ENCODE results near the gene LRRC8D.

Gene LRRC8D

GRCh38 chr1:89905395-89906058 is 84.7 kb downstream of the LRRC8D start:
- DNase-seq = no peak
- Histone ChIP-seq H3K36me3 (no peaks in the 10 kb centered on the region), H3K27me3 (ENCODE audit: insufficient read depth, low read depth, severe bottlenecking) (no peaks in the 10 kb centered on the region), H3K9me3 (ENCODE audit: severe bottlenecking) (no peaks in the 10 kb centered on the region), H3K4me3 (ENCODE audit: low read depth, low read length) (no peak overlapping the region), H3K27ac (no peak overlapping the region)
- TF ChIP-seq CTCF (IDR thresholded peaks at IDR 0.05; ENCODE audit: low read depth, low read length) = no peak

GRCh38 chr1:89906088-89906487 is 85.3 kb downstream of the LRRC8D start:
- no peak for DNase-seq
- Histone ChIP-seq H3K9me3 (ENCODE audit: severe bottlenecking) (no peaks in the 10 kb centered on the region), H3K27ac (no peak overlapping the region), H3K4me3 (ENCODE audit: low read depth, low read length) (no peak overlapping the region), H3K27me3 (ENCODE audit: insufficient read depth, low read depth, severe bottlenecking) (no peaks in the 10 kb centered on the region), H3K36me3 (no peaks in the 10 kb centered on the region)
- no peak for TF ChIP-seq CTCF (IDR thresholded peaks at IDR 0.05; ENCODE audit: low read depth, low read length)

DNA sequence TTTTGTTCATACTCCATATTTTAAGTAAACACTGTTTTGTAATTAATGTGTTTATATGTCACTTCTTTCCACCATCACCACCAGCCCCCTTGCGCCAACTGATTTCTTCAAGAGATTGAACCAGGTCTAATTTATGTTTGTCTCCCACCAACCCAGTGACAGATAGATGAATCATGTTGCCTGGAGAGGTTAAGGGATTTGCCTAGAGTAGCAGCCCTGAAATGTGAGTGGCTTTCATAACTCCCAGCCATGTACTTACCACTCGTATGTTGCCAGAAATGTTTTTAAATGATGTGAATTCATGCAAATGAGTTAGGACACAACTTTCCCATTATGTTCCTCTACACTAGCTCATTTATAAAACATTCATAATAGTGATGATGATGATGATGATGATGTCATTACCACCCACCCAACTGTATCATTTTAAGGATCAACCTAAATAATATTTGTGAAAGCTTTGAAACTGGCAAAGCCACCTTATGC is 86.9 kb downstream of the LRRC8D start:
- no peak for DNase-seq
- H3K9me3 ChIP-seq (ENCODE audit: severe bottlenecking) = no peaks in the 10 kb centered on the region
- H3K27ac ChIP-seq = no peak overlapping the region
- H3K27me3 ChIP-seq (ENCODE audit: insufficient read depth, low read depth, severe bottlenecking) = no peaks in the 10 kb centered on the region
- no peaks in the 10 kb centered on the region for H3K36me3 ChIP-seq
- H3K4me3 ChIP-seq (ENCODE audit: low read depth, low read length) = no peak overlapping the region
- no peak for TF ChIP-seq CTCF (IDR thresholded peaks at IDR 0.05; ENCODE audit: low read depth, low read length)

DNA sequence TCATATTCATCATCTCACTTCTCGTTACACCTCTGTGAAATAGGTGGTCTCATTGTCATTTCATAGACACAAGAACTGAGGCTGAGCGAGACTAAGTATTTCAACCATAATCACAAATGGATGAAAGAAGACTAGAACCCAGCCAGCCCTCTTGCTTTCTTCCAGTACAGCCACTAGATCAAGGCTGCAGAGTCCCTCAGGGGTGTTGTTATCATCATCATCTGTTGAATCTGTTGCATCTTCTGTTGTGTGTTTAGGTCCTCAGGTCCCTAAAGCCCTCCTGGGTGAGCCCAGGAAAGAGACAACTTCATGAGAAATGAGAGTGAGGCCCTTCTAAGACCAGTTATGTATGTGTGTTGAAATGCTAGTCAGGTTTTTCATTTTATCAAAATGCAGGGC is 87.4 kb downstream of the LRRC8D start:
- Histone ChIP-seq H3K4me3 (ENCODE audit: low read depth, low read length) (no peak overlapping the region), H3K27ac (no peak overlapping the region), H3K36me3 (no peaks in the 10 kb centered on the region), H3K9me3 (ENCODE audit: severe bottlenecking) (no peaks in the 10 kb centered on the region), H3K27me3 (ENCODE audit: insufficient read depth, low read depth, severe bottlenecking) (no peaks in the 10 kb centered on the region)
- TF ChIP-seq CTCF (IDR thresholded peaks at IDR 0.05; ENCODE audit: low read depth, low read length) = no peak
- DNase-seq = no peak

DNA sequence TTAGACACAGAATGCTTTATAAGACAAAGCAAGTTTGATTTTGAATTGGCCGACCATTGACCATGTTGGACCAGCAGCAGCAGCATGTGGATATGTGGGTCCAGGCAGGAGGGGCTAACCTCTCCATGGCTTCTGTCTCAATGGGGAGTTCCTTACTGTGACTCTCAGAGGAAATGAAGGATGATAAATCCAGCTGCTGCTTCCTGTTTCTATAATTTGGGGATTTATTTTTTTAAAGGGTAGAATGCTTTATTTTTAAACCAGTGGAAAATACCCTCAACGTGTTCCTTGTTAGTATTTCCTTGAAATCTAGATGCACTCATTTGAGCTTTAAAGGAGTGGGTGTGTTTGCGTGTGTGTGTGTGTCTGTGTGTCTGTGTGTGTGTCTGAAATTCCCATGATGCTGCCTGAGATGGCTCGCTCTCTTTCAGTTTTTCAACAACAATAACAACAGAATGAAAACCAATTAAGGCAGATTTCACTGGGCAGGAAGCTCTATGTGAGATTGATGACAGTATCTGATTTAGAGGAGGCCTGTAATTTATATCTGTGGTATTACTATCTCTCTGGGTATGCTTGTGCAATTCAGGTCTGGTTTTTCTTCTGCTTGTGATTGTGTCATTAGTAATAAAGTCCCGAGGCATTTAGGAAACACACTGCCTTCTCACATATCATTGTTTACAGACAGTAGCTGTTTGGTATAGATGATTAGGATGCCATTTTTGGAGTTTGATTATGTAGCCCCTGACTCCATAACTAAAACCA is 88.0 kb downstream of the LRRC8D start:
- Histone ChIP-seq H3K9me3 (ENCODE audit: severe bottlenecking) (no peaks in the 10 kb centered on the region), H3K27ac (no peak overlapping the region), H3K4me3 (ENCODE audit: low read depth, low read length) (no peak overlapping the region), H3K36me3 (no peaks in the 10 kb centered on the region), H3K27me3 (ENCODE audit: insufficient read depth, low read depth, severe bottlenecking) (no peaks in the 10 kb centered on the region)
- TF ChIP-seq CTCF (IDR thresholded peaks at IDR 0.05; ENCODE audit: low read depth, low read length) = no peak
- no peak for DNase-seq

Data from WERI-Rb-1 (cell line).